HUES48 (cell line): ENCODE measurements around the gene NDUFA11.
"Not testable (repeated sequence)": the region's sequence is repeated elsewhere in the genome, so short reads cannot be mapped to it uniquely, and the experiment has no call there.

ENCODE experiments used
- H3K27ac ChIP-seq: one replicate; pipeline ENCODE4 v1.7.0; 2013; ENCODE audit warnings: low read depth, low read length, inconsistent platforms
- H3K27me3 ChIP-seq: 2 replicates; pipeline ENCODE4 v1.6.1; 2013; ENCODE audit warnings: mild to moderate bottlenecking, low read length; ENCODE audit not compliant: control insufficient read depth, insufficient read depth
- H3K36me3 ChIP-seq: 2 replicates; pipeline ENCODE4 v1.6.1; 2013; ENCODE audit warnings: low read length; ENCODE audit not compliant: control insufficient read depth, insufficient read depth
- H3K4me1 ChIP-seq: 2 replicates; pipeline ENCODE4 v1.6.1; 2013; ENCODE audit warnings: mild to moderate bottlenecking, low read length; ENCODE audit not compliant: control insufficient read depth, insufficient read depth
- H3K4me3 ChIP-seq: 2 replicates; pipeline ENCODE4 v1.5.1; 2013; ENCODE audit warnings: mild to moderate bottlenecking, low read depth, low read length
- H3K9ac ChIP-seq: 2 replicates; pipeline ENCODE4 v1.6.1; 2013; ENCODE audit warnings: mild to moderate bottlenecking, low read depth, low read length, moderate library complexity
- H3K9me3 ChIP-seq: 2 replicates; pipeline ENCODE4 v1.6.1; 2013; ENCODE audit warnings: low read length; ENCODE audit not compliant: control insufficient read depth, insufficient read depth

NDUFA11 gene

DNA sequence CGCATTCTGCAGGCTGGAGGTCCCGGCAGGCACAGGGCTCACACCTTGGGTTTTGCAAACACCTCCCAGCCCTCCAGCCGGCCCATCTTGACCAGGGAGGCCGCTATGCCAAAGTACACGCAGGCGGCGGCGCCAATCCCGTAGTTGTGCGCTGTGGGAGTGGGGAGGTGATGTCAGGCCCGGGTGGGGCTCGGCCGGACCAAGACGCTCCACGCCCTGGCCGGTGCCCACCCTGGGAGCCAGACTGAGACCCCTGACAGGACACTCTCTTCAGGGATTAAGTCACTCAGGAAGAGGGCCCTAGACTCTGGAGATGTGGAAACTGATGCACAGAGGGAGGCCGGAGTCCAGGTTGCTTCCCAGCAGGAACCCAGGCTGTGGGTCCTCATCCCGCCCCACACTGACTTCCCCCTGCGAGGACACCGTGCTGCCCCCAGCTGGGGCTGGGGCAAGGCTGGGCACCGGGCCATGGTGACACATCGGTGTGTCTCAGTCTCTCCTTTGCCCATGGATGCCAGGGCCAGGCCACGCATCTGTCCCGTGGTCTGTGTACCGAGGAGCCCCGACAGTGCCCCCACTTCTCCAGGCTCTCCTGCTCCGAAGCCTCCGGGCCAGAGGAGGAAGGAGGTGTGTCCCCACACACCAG, 8.8 kb downstream of the NDUFA11 start:
- no peak overlapping the region for H3K4me3 ChIP-seq
- no peak overlapping the region for H3K9ac ChIP-seq

GRCh38 chr19:5893907-5894703, 9.5 kb downstream of the NDUFA11 start:
- Histone ChIP-seq H3K27ac (no peak overlapping the region), H3K4me1 (peaks cover 3% of the 10 kb centered on the region), H3K27me3 (no peaks in the 10 kb centered on the region; the same call in 1 of the 2 replicates), H3K9ac (no peak overlapping the region), H3K4me3 (no peak overlapping the region), H3K36me3 (peaks cover 19% of the 10 kb centered on the region), H3K9me3 (no peaks in the 10 kb centered on the region)

More for the DNA sequence above, 8.8 kb downstream of the NDUFA11 start:
- H3K27ac ChIP-seq = no peak overlapping the region
- H3K9me3 ChIP-seq = no peaks in the 10 kb centered on the region
- H3K36me3 ChIP-seq = peaks cover 19% of the 10 kb centered on the region
- no peaks in the 10 kb centered on the region; the same call in 1 of the 2 replicates for H3K27me3 ChIP-seq
- no peaks in the 10 kb centered on the region; the same call in 1 of the 2 replicates for H3K4me1 ChIP-seq

DNA sequence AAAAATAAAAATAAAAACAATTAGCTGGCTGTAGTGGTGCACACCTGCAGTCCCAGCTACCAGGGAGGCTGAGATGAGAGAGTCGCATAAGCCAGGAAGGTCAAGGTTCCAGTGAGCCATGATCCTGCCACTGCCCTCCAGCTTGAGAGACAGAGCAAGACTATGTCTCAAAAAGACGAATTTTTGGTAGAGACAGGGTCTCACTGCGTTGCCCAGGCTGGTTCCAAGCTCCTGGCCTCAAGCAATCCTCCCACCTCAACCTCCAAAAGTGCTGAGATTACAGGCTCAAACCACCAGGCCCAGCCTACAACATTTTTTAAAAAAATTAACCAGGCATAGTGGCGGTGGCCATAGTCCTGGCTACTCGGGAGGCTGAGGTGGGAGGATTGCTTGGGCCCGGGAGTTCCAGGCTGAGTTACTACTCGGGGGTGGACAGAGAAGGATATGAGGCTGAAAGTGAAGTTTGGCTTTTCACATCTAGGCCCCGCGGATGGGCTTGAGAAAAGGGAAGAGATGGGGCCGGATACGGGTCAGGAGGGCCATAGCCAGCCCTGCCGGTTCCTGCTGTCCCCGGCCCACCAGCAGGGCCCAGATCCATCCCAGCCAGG, 10.2 kb downstream of the NDUFA11 start:
- H3K27ac ChIP-seq = no peak overlapping the region

DNA sequence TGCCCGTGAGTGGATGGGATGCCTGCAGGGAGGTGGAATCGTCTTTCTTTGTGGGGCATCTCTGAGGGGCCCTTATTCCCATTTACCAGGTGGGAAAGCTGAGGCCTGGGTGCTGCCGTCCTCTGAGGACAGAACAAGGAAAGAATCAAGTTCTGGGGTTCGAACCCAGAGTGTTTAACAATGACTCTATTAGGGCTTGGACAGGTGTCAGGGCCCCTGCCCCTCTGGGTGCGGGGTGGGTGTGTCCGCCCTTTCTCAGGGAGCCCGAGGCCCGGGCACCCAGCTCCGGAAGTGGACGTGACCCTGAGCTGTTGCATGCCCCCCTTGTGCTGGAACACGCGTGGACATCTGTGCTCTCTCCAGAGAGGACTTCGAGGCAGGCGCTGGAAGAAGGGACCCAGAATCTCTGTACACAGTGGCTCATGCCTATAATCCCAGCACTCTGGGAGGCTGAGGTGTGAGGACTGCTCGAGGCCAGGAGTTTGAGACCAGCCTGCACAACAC, 10.8 kb downstream of the NDUFA11 start:
- no peaks in the 10 kb centered on the region; the same call in 1 of the 2 replicates for H3K27me3 ChIP-seq
- peaks cover 19% of the 10 kb centered on the region for H3K36me3 ChIP-seq
- peaks cover 3% of the 10 kb centered on the region for H3K4me1 ChIP-seq
- no peaks in the 10 kb centered on the region for H3K9me3 ChIP-seq
- no peak overlapping the region for H3K27ac ChIP-seq
- H3K4me3 ChIP-seq = no peak overlapping the region
- no peak overlapping the region for H3K9ac ChIP-seq

More for the DNA sequence above, 10.2 kb downstream of the NDUFA11 start:
- no peak overlapping the region for H3K4me3 ChIP-seq
- peaks cover 19% of the 10 kb centered on the region for H3K36me3 ChIP-seq
- no peaks in the 10 kb centered on the region; the same call in 1 of the 2 replicates for H3K27me3 ChIP-seq
- H3K9me3 ChIP-seq = no peaks in the 10 kb centered on the region
- H3K9ac ChIP-seq = no peak overlapping the region
- H3K4me1 ChIP-seq = peaks cover 3% of the 10 kb centered on the region

GRCh38 chr19:5891938-5892771, 11.4 kb downstream of the NDUFA11 start:
- no peak overlapping the region for H3K9ac ChIP-seq
- no peak overlapping the region for H3K4me3 ChIP-seq
- no peaks in the 10 kb centered on the region; the same call in 1 of the 2 replicates for H3K27me3 ChIP-seq

GRCh38 chr19:5891572-5891937, 12.0 kb downstream of the NDUFA11 start:
- Histone ChIP-seq H3K4me3 (no peak overlapping the region), H3K36me3 (peaks cover 15% of the 10 kb centered on the region; the same call in 1 of the 2 replicates), H3K4me1 (peaks cover 3% of the 10 kb centered on the region), H3K27me3 (no peaks in the 10 kb centered on the region; the same call in 1 of the 2 replicates), H3K9ac (no peak overlapping the region), H3K27ac (no peak overlapping the region), H3K9me3 (no peaks in the 10 kb centered on the region)

More at GRCh38 chr19:5891938-5892771, 11.4 kb downstream of the NDUFA11 start:
- Histone ChIP-seq H3K27ac (no peak overlapping the region), H3K36me3 (peaks cover 19% of the 10 kb centered on the region), H3K9me3 (no peaks in the 10 kb centered on the region), H3K4me1 (peaks cover 3% of the 10 kb centered on the region)

- H3K9ac ChIP-seq = no peak overlapping the region
These were observed 13.5 kb downstream of the NDUFA11 start for GRCh38 chr19:5890099-5890498.

GRCh38 chr19:5889288-5889971, 14.2 kb downstream of the NDUFA11 start:
- Histone ChIP-seq H3K4me1 (peaks cover 3% of the 10 kb centered on the region), H3K27ac (no peak overlapping the region), H3K9ac (no peak overlapping the region), H3K9me3 (no peaks in the 10 kb centered on the region), H3K4me3 (no peak overlapping the region), H3K36me3 (no peaks in the 10 kb centered on the region), H3K27me3 (no peaks in the 10 kb centered on the region; the same call in 1 of the 2 replicates)

More at GRCh38 chr19:5890099-5890498, 13.5 kb downstream of the NDUFA11 start:
- peaks cover 3% of the 10 kb centered on the region for H3K4me1 ChIP-seq
- H3K27ac ChIP-seq = no peak overlapping the region
- H3K4me3 ChIP-seq = no peak overlapping the region
- H3K9me3 ChIP-seq = no peaks in the 10 kb centered on the region
- peaks cover 5% of the 10 kb centered on the region; the same call in 1 of the 2 replicates for H3K36me3 ChIP-seq
- no peaks in the 10 kb centered on the region; the same call in 1 of the 2 replicates for H3K27me3 ChIP-seq

DNA sequence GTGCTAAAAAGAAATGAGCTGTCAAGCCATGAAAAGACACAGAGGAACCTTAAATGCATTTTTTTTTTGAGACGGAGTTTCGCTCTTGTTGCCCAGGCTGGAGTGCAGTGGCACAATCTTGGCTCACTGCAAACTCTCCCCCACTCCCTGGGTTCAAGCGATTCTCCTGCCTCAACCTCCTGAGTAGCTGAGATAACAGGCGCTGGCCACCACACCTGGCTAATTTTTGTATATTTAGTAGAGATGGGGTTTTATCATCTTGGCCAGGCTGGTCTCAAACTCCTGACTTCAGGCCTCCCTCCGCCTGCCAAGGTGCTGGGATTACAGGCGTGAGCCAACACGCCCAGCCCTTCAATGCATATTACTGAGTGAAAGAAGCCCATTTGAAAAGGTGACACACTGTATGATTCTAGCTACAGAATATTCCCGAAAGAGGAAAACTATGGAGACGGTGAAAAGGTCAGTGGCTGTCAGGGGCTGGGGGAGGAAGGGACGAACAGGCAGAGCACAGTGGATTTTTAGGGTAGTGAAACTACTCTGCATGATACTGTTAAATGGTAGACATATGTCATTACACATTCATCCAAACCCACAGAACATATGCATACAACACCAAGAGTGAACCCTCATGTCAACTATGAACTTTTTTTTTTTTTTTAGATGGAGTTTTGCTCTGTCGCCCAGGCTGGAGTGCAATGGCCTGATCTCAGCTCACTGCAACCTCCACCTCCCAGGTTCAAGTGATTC, 19.4 kb downstream of the NDUFA11 start:
- H3K27ac ChIP-seq, H3K36me3 ChIP-seq, H3K9me3 ChIP-seq, H3K9ac ChIP-seq, H3K4me3 ChIP-seq, H3K4me1 ChIP-seq, H3K27me3 ChIP-seq: not testable (repeated sequence)
